ENCODE measurements around the gene EI24.

EI24 gene

DNA sequence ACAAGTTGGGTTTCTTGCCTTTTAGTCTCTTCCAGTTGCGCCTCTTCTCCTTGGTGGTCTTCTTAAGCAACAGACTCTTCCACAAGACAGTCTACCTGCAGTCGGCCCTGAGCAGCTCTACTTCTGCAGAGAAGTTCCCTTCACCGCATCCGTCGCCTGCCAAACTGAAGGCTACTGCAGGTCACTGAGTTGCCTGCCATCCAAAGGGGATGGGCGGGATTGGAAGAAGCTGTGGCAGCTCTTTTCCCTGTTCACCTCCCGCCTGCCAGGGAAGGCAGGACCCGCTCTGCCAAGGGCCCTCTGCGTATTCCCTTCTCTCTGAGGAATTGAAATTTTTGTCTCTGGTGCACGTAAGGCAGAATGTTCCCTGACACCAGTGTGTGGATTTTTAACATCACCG, 14.2 kb downstream of the EI24 start:
- DNase-seq, result no peak

DNA sequence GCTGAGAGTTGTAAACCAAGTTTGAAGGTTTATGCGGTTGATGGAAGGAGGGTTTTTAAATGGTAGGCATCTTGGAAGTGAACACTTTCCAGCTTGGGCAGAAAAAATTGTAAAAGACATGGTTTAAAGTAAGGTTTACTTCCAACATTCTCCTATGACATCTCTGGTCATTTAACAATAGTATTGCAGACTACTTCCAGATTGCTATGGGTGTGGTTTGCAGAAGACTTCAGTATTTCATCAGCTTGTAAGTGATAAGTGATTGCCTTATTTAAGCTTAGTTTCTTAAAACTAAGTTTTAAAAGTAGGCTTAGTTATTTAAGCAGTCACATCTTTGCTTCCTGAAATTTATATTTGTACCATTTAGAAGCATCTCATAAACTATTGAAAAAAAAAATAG, 16.2 kb downstream of the EI24 start:
- no peak for DNase-seq

DNA sequence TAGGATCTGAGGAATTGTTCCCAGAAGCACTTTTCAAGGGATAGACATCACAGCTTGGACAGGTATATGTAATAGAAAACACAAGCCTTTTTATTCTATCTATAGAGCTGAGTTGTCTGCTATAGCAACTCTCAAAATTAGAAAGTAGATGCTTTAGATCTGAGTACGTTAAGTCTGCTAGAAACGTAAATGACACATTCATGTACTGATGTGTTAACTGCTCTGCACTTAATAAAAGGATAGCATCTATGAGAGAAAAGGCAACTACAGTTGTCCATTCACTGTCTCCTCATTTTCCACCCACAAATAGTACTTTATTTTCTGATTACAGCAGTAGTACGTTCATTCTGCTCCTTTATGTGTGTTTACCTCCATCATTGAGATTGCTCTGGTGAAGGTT, 17.3 kb downstream of the EI24 start:
- no peak for DNase-seq

DNA sequence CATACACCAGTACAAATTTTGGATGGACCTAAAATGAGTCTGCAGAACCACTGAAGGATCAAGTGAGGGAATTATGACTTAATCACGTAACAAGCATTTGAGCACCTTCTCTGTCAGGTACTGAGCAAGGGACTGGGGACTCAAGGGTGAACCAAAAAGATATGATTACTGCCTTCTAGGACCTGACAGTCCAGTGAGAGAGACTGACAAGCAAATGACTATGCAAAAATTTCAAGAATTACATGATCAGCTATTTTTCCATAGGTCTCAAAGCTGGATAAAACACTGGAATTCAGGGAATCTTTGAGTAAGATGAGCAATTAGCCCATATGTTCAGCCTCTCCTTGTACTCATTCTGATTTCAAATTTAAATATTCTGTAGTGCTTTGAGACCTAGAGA, 18.2 kb downstream of the EI24 start:
- DNase-seq, result no peak

DNA sequence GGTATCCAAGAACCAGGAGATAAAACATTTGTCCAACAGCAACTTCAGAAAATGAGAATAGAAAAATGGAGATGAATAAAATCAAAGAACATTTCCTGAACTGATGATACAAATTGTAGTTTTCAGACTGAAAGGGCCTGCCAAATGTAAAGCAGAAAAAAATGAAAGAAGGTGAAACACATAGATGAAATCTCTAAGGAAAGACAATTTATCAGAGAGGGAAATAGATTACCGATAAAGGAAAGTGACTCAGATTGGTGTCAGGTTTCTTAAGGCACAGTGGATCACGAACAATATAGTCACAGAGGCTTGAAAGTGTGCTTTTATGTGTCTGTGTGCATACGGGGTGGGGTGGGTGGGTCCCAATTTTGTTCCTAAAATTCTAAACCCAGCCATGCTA, 19.2 kb downstream of the EI24 start:
- no peak for DNase-seq

DNA sequence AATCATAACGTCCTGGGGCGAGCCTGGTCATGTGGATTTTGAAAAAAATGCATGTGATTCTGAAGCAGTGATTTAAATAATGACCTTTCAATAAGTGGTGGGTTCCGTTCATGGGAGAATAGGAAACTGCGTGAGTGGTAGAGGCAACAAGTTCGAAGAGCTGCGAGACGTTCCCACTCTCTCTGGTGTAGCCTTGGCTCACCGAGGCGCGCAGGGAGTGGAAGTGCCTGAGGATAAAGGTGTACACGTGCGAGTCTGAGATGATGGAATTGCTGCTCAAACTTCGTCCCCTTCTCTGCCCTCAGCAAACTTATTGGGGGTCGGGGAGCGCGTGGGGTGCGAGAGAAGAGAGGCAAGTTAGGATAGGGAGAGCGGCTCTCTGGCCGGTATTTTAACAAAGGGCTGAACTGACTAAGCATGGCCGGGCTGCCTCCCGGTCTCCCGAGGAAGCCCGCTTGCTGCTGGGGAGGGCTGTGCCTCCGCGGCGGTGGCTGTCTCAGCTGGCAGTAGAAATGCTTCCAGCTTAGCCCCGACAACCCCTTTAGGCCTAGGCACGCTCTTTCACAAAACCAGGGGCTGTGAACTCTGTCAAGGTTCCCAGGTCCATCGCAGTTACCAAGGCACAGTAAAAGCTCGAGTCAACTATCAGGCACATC, 22.5 kb downstream of the EI24 start:
- DNase-seq, result peak; percentile 70

DNA sequence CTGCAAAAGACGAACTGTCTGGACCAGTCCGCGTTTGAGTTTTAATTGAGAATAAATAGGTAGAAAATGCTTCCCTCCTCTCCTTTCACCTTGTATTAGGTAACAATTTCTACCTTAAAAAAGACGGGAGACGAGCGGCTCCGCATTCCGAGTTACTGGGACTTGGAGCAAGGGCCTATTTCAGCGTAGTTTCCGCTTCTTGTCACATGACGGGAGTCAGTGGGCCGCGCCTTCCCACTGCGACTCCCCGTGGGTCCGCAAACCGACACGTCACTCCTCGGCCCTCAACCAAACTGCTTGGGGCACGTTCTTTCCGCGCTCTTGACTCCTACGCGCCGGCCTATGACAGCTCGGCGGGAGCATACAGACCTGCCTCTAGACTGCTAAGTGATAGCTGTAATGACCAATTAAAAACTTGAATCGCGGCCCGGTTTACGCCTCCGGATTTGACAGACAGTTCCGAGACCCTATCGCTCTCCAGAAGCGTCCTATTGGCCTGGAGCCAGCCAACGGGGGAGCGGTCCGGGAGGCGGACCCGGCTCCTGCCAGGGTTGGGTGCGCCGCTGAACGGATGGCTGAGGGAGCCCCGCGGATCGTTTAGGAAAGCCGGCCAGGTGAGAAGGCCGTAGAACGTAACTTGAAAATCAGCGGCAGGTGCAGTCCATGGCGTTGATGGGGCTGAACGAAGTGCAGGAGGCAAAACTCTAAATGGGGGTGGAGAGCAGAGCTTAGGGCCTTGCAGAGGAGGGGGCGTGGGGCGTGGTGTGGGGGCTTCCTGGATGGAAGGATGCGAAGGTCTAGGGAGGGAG, 23.2 kb downstream of the EI24 start, which contains the start of gene STT3A:
STT3A (plus strand) TSS at position 548 of the 809 bp plus-strand sequence. CDS start 3,064 bp downstream, outside the sequence.
- DNase-seq, result peak; percentile 100

DNA sequence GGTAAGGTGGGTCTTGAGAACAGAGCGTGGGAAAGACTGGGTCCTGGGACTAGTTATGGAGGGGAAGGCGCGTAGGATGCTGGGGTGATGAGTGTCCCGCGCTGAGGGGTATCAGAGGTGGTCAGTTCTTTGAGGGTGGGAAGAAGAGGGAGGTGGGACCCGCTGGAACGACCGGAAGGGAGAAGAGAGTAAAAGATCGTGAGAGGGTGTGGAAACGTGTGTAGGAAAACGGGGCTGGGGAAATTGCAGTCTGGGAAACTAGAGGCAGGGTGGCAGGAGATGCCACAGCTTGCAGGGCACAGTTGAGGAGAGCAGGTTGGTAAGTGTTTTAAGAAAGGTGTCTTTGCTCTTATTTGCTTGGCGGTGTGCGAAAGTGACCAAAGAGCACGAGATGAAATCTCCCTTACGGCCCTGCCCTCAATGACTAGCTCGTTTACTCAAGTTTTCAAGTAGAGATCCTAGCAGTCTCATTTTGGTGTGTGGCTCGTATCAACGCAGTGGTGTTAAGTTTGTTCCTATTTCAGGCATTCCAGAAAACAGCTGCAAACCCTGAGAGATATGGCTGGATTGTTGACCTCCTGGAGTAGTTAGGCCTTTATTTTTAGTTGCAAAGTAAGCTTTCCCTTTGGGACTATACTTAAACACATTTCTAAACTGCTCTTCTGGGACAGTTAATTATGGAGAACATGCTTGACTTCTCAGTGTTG, 24.0 kb downstream of the EI24 start:
- DNase-seq, result no peak

DNA sequence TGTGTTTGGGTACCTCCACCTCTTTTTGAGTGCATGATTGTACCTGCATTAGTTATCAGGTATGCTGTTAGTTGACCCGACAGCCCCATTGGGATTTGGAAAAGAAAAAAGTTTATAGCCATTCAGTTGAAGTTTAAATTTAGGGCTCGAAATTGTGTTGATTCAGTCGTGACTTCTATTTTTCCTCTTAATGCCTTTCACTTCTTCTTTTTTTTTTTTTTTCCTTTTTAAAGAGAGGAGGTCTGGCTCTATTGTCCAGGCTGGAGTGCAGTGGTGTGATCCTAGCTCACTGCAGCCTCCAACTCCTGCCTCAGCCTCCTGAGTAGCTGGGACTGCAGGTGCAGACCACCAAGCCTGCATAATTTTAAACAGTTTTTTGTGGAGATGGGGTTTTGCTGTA, 25.7 kb downstream of the EI24 start:
- no peak for DNase-seq

DNA sequence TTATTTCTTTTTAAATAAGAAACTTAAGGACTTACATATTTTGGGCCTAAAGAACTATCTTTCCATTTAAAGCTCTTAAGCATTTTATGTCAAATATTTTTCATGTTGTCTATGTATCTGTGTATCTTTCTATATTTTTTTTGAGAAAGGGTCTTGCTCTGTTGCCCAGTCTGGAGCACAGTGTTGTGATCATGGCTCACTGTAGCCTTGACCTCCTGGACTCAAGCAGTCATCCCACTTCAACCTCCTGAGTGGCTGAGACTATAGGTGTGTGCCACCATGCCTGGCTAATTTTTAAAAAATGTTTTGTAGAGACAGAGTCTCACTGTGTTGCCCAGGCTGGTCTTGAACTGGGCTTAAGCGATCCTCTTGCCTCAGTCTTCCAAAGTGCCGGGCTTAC, 31.4 kb downstream of the EI24 start:
- DNase-seq, result no peak

DNA sequence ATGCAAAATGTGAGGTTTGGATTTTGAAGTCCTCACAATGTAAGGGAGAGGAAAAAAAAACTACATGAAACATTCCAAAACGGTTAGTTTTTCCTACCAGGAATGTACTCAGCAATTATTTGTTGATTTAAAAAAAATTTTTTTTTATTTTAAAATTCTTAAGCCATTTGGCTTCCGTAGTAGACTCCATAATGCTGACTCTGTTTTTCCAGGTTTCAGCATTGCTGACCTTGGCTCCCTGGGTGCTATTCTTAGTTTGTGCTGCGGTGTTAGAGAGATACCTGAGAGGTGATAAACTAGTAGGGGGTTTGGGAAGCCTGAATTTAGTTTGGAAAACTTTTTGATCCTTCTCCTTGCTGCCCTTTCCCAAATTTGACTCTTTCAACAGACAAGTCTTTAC, 33.9 kb downstream of the EI24 start:
- DNase-seq, result no peak

DNA sequence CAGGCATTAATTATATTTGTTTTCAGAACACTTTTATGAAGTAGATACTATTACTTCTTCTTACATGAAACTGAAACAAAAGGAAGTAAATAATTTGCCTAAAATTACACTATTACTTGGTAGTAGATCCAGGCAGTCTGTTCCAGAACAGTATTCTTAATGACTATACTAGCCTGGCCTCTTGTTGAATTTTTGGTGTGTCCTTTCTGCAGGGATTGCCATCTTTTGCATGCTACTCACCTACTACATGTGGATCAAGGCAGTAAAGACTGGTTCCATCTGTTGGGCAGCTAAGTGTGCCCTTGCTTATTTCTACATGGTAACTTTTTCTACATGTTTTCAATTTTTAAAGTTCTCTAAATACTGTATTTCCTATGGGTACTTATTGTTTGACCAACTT, 36.1 kb downstream of the EI24 start:
- DNase-seq, result no peak

DNA sequence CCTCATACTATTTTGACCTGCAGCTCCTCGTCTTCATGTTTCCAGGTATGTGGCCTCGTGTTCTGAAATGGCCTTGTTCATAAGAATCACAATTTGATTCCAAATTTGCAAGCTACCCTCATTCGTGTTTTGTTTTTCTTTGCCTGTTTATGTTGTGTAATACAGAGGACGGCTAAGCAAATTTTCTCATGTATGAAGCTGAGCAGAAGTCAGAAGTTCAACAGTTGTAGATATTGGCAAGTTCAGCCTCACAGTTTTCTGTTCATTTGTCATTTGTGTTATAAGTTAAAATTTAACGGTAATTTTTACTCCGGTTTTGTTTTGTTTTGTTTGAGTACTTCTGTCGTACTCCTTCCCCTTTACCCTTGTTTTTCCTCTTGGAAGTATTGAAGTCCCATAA, 40.3 kb downstream of the EI24 start:
- DNase-seq, result no peak

DNA sequence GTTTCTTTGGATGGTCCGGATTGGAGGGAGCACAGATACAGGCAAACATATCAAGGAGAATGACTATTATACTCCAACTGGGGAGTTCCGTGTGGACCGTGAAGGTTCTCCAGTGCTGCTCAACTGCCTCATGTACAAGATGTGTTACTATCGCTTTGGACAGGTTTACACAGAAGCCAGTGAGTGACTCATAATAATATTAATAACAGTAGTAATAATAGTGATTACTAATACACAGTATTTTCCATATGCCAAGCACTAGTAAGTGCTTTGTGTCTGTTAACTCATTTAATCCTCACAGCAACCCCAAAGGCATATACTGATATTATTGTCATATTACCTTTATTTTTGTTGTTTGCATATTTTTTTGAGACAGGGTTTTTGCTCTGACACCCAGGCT, 49.1 kb downstream of the EI24 start:
- DNase-seq, result no peak

DNA sequence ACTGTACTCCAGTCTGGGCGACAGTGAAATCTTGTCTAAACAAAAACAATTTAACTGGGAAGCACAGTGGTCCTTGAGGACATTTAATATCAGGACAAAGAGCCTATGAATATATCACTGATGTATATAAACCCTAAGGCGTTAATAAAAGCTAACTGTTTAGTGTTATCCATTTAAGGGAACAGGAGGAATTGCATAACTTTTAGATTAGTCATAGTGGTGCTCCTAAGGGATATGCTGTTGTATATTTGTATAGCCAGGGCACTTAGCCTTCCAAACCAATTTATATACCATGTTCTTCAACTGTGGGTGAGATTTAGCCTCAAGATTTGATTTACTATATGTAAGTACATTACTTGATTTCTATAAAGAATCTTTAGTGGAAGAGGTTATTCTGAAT, 52.7 kb downstream of the EI24 start:
- no peak for DNase-seq

DNA sequence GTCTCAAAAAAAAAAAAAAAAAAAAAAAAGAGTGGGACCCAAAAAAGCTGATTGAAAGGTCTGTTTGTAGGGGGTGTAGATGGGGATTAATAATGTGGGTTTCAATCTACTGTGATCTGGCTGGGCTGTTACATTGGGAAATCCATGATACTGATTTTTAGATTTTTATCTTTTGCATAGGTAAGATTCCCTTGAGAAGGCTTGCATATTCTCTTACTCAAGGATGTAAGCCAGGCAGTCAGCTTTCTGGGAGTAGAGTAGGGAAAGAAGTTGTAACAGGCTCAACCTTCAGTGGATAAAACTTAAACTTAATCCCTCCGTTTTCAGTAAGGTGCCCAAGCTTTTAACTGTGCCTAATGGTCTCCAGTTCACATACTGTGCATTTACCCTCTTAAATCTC, 53.8 kb downstream of the EI24 start:
- DNase-seq, result no peak

DNA sequence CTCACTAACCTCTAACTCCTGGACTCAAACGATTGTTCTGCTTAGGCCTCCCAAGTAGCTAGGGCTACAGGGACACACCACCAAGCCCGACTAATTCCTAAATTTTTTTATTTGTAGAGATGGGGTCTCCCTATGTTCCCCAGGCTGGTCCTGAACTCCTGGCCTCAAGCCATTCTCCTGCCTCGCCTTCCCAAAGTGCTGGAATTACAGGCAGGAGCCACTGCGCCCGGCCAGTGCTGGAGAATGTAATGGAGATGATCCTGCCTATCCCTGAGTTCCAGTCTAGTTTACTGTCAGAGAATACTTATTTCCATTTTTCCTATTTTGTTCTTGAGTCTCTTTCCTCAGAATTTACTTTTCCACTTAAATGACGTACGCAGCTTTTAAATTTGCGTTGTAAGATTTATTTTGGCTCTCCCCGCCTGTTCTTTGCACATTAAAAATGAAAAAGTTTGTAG, 55.5 kb downstream of the EI24 start, which contains the start of gene CHEK1:
CHEK1 (plus strand) TSS at position 408 of the 458 bp plus-strand sequence. CDS start 1,606 bp downstream, outside the sequence.
- no peak for DNase-seq

DNA sequence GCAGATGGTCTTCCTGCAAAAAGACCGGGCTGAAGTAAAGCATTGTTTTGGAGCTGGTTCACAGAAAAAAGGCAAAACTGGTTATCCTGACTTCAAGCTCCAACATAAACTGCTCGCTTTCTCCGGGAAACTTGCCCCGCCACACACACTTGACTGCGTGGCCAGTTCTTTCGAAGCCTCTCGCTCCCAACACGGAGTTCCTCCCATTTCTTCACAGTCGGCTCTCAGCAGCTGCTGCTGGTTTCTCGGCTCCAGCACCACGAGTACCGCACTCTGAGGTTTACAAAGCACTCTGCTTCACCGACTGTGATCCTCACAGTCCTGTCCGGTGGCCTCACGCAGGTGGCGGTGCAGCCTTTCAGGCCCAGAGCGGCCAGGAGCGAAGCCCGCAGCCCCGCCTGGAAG, 56.0 kb downstream of the EI24 start:
- DNase-seq, result peak; percentile 95

DNA sequence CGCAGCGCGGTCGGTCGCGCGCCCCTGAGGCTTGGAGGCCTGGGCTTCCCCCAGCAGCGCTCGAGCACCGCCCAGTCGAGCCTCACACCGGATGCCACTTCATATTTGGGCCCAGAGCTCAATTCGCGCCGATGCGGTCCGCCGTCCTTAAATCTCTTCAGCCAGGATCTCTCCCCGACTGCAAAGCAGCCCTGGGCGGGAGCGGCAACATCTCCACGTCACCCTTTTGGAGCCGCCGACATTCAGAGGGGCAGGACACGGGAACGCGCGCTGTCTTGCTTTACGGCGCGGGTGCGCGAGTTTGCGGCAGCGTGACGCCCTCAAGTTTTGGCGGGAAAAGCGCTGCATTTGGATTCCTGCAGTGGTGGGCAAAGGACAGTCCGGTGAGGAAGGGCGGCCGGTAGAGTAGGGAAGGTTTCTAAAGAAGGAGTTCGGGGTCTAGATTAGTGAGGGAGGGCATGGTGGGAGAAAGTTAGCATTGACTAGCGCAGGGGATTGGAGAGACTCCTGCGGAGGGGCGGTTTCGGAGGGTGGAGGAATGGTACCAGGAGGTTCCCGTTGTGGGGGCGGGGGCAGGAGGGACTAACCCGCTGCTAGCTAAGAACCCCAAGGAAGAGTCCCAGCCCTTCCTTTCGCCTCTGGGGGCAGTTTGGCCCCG, 56.5 kb downstream of the EI24 start:
- peak; percentile 95 for DNase-seq

DNA sequence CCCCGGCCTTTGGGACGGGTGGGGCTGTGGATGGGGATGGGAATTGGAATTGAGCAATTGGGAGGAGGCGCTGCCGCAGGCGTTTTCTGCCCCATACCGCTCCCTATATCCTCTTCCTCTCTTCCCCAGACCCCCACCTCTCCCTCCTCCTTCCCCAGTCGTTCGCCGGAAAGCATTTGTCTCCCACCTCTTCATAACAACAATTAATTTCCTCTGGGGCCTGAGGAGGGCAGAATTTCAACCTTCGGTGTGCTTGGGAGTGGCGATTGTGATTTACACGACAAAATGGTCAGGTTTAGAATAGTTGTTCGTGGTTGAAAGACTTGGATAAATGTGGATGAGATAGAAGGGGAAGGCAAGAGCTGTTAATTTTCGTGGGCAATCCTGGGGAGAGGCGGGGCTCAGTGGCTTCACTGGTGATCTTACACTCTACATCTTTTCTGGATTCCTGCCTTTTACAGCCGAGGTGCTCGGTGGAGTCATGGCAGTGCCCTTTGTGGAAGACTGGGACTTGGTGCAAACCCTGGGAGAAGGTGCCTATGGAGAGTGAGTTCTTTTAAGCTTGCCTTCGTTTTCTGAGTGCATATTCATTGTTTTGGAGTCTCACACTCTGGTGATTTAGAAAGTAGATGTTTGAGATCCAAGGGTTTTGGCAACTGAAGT, 57.1 kb downstream of the EI24 start:
- DNase-seq, result peak; percentile 52

DNA sequence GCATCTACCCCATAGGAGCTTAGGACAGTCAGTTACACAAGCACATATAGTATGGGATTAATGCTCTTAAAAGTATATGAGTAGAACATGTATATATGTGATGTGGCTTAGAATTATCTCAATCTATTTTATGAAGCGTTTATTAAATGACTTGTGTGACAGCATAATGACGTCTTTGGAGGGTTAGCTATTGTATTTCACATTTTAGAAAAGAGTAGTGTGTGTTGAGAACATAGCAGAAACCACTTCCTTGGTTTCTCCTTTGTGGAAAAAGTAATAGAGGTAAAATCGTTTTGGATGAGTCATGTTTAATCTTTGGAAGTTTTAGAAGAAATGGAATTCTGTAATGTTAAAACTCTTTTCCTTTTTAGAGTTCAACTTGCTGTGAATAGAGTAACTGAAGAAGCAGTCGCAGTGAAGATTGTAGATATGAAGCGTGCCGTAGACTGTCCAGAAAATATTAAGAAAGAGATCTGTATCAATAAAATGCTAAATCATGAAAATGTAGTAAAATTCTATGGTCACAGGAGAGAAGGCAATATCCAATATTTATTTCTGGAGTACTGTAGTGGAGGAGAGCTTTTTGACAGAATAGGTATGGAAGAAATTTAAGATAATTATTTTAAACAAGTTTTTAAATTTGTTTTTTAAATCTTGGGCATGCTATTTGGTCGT, 58.1 kb downstream of the EI24 start:
- no peak for DNase-seq
